Effector memory CD4-positive, alpha-beta T cell (primary cell): ENCODE measurements around the gene GHRHR.

Experiments used
- DNase-seq, 3 donors: peaks; one replicate each; pipeline ENCODE4 v3.0.0-alpha.2; 2020
- H3K27ac ChIP-seq: 2 replicates; pipeline ENCODE4 v1.7.0; 2013; ENCODE audit warnings: mild to moderate bottlenecking, low read length, moderate library complexity; ENCODE audit not compliant: insufficient read depth, poor library complexity, severe bottlenecking
- H3K27me3 ChIP-seq: replicated peaks from 2 replicates; pipeline ENCODE4 v1.7.0; 2013; ENCODE audit warnings: mild to moderate bottlenecking, low read length; ENCODE audit not compliant: insufficient read depth, control insufficient read depth, poor library complexity, severe bottlenecking
- H3K36me3 ChIP-seq: 2 replicates; pipeline ENCODE4 v1.7.0; 2013; ENCODE audit warnings: mild to moderate bottlenecking, low read length, moderate library complexity; ENCODE audit not compliant: control insufficient read depth, insufficient read depth
- H3K4me1 ChIP-seq: 2 replicates; pipeline ENCODE4 v1.7.0; 2013; ENCODE audit warnings: low read length, mild to moderate bottlenecking; ENCODE audit not compliant: control insufficient read depth, insufficient read depth, poor library complexity, severe bottlenecking
- H3K4me3 ChIP-seq: 2 replicates; pipeline ENCODE4 v1.7.0; 2013; ENCODE audit warnings: low read length, low read depth, mild to moderate bottlenecking; ENCODE audit not compliant: insufficient read depth, poor library complexity, severe bottlenecking
- H3K9me3 ChIP-seq: 2 replicates; pipeline ENCODE4 v1.7.0; 2013; ENCODE audit warnings: mild to moderate bottlenecking, low read length, moderate library complexity; ENCODE audit not compliant: control insufficient read depth

Gene GHRHR

DNA sequence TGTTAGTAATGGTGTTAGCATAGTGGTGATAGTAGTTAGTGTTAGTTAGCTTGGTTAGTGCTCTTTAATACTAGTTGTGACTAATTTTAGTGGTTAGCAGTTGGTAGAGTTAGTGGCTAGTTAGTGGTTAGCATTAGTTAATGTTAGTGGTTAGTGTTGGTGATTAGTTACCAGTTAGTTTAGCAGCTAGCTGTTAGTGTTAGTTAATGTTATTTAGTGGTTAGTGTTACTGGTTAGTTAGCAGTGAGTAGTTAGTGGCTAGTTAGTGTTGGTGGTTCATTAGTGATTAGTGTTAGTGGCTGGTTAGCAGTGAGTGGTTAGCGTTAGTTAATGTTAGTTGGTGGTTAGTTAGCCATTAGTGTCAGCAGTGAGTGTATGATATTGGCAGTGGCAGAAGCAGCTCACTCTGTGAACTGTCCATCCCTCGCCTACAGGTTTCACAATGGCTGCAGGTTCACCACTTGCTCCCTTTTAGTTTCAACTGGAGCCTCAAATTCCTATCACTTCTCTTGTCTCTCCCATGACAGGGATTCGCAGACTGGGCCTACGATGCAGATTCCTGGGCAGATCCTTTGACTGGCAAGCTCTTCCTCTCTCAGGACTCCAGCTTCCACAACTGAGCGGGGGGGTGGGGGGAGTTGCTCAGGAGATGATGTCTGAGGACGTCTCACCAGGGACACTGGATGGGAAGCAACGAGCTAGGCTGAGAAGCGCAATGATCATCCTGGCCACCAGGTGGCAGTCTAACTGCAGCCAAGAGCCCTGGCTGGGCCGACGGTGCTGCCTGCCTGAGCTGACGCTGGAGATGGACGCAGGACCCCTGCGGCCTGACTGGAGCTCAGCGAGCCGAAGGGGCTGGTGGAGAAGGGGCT is 19.5 kb downstream of the GHRHR start:
- peak; percentile 22 to 49 (median 31) for DNase-seq

DNA sequence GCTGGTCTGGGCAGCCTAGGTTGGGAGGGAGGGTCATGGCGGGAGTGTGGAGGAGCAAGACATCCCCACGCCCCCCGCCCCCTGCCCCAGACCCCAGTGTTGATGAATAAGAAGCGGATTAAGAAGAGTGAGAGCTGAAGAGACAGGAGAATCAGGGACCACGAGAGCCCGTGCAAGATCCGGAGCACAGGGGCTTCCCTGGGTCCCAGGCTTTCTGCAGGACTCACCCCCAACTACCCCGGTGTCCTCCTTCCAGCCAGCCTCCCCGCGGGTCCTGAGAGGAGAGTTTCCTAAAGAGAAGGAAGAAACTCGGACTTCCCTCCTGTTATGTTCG is 20.1 kb downstream of the GHRHR start:
- peaks cover 7% of the 10 kb centered on the region for H3K4me1 ChIP-seq
- H3K27ac ChIP-seq, result no peak overlapping the region
- H3K36me3 ChIP-seq, result no peaks in the 10 kb centered on the region
- DNase-seq, result no peak
- H3K4me3 ChIP-seq, result no peak overlapping the region
- no peaks in the 10 kb centered on the region for H3K9me3 ChIP-seq
- H3K27me3 ChIP-seq, result no peaks in the 10 kb centered on the region

More for the DNA sequence above, 19.5 kb downstream of the GHRHR start:
- Histone ChIP-seq H3K27ac (no peak overlapping the region), H3K27me3 (no peaks in the 10 kb centered on the region), H3K4me3 (no peak overlapping the region), H3K36me3 (no peaks in the 10 kb centered on the region), H3K9me3 (no peaks in the 10 kb centered on the region), H3K4me1 (peaks cover 7% of the 10 kb centered on the region)

DNA sequence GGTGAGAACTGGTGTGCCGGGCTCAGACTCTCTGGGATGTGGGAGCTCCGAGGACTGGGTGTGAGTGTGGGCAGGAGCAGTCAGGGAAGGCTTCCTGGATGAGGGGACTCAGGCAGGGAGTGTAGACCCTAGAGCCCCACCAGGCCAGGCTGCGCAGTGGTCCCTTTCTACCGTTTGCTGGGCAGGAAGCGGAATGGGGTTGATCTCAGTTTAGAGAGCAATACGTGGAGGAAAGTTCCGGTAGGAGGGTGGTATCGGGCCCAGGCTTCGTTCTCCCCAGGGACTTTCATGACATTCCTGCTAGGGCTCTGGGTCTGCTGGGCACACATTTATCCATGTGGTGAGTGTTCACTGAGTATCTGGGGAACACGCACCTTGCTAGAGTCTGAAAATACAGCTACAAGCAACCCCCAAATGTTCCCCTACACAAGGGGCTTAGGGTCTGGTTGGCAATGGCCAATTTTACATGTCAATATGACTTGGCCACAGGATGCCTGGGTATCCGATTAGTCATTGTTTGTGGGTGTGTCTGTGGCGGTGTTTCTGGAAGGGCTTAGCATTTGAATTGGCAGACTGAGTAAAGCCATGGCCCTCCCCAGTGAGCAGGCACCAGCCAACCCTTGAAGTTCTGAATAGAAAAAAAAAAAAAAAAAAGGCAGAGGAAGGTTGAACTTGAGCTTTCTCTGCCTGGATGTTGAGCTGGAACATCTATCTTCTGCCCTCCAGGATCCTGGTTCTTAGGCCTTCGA is 20.8 kb downstream of the GHRHR start:
- no peak overlapping the region for H3K4me3 ChIP-seq
- no peaks in the 10 kb centered on the region for H3K36me3 ChIP-seq
- DNase-seq, result no peak
- H3K27ac ChIP-seq, result no peak overlapping the region
- no peaks in the 10 kb centered on the region for H3K9me3 ChIP-seq
- H3K4me1 ChIP-seq, result peaks cover 7% of the 10 kb centered on the region
- H3K27me3 ChIP-seq, result no peaks in the 10 kb centered on the region

DNA sequence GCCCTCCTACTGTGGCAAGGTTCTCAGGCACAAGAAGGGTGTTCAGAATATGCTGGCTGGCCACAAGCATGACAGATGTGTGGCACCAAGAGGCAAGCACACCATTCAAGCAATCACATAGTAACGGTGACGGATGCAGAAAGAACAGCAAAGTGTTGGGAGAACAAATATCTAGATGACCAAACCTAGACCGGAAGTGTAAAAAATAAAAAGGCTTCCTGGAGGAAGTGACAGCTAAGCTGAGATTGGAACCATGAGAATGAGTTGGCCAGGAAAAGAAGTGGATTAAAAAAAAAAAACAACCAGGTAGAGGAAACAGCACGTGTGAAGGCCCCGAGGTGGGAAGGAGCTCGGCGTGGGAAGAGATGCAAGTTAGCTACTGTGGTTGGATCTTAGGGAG is 22.0 kb downstream of the GHRHR start:
- DNase-seq, result no peak
- no peaks in the 10 kb centered on the region for H3K36me3 ChIP-seq
- no peaks in the 10 kb centered on the region for H3K27me3 ChIP-seq
- peaks cover 7% of the 10 kb centered on the region for H3K4me1 ChIP-seq
- no peak overlapping the region for H3K4me3 ChIP-seq
- H3K9me3 ChIP-seq, result no peaks in the 10 kb centered on the region
- no peak overlapping the region for H3K27ac ChIP-seq

DNA sequence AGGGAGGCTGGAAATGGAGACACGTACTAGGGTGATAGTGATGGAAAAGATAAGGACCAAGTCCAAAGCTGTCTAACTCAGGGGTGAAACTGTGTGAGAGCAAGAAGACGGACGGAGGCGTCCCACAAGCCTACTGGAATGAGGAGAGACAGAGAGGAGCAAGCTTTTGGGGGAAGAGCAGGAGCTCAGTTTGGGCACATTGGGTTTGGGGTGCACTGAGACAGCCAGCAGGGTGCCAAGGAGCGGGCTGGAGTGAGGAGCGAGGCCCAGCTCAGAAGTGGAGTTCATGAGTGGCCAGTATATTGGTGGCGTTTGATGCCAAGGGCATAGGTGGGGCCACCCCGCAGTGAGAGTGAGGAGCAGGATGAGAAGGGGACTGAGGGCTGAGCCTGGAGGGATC is 22.6 kb downstream of the GHRHR start:
- no peaks in the 10 kb centered on the region for H3K9me3 ChIP-seq
- H3K27ac ChIP-seq, result no peak overlapping the region
- no peak for DNase-seq
- H3K36me3 ChIP-seq, result no peaks in the 10 kb centered on the region
- no peaks in the 10 kb centered on the region for H3K27me3 ChIP-seq
- no peak overlapping the region for H3K4me3 ChIP-seq
- H3K4me1 ChIP-seq, result peaks cover 7% of the 10 kb centered on the region

DNA sequence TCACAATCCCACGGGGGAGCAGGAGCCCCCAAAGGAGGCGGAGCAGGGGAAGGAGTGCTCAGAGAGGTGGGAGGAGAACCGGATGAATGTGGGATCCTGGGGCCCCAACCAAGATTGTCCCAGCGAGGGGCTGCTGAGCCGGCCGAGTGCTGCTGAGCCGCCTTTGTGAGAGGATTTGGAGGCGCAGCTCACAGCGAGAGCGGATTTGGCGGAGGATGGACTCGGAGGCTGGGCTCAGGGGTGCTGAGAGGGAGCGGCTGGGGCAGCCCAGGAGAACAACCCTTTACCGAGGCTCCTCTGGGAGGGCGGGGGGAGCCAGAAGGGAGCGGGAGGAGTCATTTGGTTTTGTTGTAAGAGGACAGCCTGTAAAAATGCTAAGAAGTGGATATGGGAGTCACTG is 23.0 kb downstream of the GHRHR start:
- H3K9me3 ChIP-seq, result no peaks in the 10 kb centered on the region
- H3K4me1 ChIP-seq, result peaks cover 7% of the 10 kb centered on the region

DNA sequence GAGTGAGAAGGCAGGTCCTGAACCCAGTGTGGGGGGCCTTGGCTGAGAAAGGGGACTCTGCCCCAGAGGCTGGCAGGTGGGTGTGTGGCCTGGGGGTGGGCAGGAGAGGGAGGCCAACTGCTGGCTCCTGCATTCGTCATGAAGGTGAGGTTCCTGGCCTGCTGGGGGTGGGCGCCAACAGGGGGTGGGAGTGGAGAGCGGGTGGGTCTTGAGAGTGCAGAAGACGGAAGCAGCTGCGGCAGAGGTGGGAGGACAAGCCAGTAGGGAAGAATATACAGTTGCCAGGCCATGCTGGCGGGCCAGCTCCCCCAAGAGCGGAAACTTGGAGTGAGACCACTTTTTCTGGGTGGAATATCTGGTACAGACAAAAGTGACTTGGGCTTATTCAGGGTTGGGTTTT is 23.4 kb downstream of the GHRHR start:
- Histone ChIP-seq H3K9me3 (no peaks in the 10 kb centered on the region), H3K27me3 (no peaks in the 10 kb centered on the region), H3K36me3 (no peaks in the 10 kb centered on the region), H3K4me3 (no peak overlapping the region), H3K4me1 (peaks cover 7% of the 10 kb centered on the region), H3K27ac (no peak overlapping the region)
- DNase-seq, result no peak

More for the DNA sequence above, 23.0 kb downstream of the GHRHR start:
- Histone ChIP-seq H3K27ac (no peak overlapping the region), H3K27me3 (no peaks in the 10 kb centered on the region), H3K4me3 (no peak overlapping the region), H3K36me3 (no peaks in the 10 kb centered on the region)
- DNase-seq, result no peak

DNA sequence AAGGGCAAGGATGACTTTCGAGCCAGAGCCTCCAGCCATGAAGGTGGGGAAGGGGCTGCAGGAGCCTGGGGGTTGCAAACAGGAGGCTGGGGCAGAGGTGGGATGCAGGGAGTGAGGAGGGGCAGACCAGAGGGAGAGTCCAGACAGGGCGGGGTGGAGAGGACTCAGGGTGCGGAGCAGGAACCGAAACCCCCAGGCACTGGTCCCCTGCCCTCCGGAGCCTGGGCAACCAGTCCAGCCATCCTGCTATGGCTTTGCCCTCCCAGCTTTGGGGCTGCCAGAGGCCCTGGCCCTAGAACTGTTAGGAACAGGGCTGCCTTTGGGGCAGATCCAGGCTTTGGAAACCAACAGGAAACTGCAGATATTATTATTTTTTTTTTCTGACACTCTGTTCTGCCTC is 24.2 kb downstream of the GHRHR start:
- no peak for DNase-seq
- Histone ChIP-seq H3K9me3 (no peaks in the 10 kb centered on the region), H3K4me1 (peaks cover 7% of the 10 kb centered on the region), H3K36me3 (no peaks in the 10 kb centered on the region), H3K27me3 (no peaks in the 10 kb centered on the region), H3K4me3 (no peak overlapping the region), H3K27ac (no peak overlapping the region)

DNA sequence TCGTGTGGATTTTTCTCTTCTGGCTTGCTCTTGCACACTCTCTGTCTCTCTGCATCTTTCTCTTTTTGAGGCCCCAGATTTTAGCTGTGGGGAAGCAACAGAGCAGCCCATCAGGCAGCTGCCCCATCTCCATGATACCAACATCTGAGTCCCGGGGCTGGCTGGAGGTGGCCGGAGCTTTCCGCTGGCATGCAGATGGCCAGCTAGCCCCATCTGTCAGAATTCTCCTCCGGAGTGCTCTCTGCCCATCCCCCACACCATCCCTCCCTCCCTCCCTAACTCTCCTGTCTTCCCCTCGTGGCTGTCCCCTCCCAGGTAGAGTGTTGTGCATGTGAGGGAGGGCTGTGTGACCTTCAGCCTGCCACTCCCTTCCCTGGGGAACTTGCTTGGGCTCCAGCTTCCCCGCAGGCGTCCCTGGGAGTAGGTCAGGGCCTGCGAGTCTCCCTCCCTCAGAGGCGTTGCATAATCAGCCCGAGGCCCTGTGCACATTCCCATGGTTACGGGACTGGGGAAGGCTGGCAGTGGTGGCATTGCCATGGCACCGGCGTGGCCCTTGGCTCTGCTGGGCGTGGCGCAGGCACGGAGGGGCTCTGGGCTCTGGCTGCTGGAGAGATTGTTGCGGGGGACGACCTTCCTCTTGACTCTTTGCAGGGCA is 24.7 kb downstream of the GHRHR start:
- Histone ChIP-seq H3K27me3 (no peaks in the 10 kb centered on the region), H3K27ac (no peak overlapping the region), H3K9me3 (no peaks in the 10 kb centered on the region), H3K4me3 (no peak overlapping the region), H3K4me1 (peaks cover 5% of the 10 kb centered on the region), H3K36me3 (no peaks in the 10 kb centered on the region)
- DNase-seq, result no peak
